GM18505 (cell line): Measurements from ENCODE around the gene LCMT2.

Source experiments
- ATAC-seq: cut with Tn5 transposase; IDR thresholded peaks from one replicate; pipeline ENCODE4 v1.9.1; 2021; ENCODE audit not compliant: unreplicated experiment
- POLR2A ChIP-seq: IDR thresholded peaks from 4 replicates; pipeline ENCODE4 v1.6.1; 2011; ENCODE audit warnings: borderline replicate concordance; ENCODE audit not compliant: insufficient read depth, insufficient read length; ENCODE audit errors: extremely low read depth

The LCMT2 gene

DNA sequence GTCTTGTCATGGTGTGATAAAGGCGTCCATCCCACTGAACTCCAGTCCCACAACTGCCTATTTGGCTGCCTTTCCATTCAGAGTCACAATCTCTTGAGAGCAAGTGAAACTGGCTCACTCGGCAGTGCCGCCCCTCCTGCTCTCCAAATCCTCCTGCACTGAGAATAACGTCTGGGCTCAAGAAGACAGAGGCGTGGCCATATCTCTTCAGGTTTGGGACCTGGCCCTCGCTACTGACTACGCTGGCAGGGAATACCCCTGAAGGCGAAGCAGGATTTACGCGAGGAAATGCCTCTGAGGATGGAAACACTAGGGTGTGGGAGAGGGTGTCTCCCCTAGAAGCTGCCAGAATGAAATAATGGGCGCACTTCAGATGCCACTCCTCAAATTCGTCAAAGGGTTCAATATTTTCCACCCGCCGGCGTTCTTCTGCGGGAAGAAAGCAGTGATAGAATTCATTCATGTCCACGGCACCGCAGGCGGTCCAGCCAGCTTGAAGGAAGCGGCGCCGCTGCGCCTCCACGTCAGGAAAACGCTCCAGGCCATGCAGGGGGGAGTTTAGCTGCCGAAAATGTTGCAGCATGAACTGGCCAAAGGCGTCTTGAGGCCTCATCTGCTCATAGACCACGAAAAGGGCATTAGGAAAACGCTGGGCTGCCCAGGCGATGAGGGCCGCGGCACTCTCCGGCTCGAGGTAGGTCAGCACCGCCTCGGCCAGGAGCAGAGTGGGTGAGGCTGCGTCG is 985 bp downstream of the LCMT2 start:
- no peak for TF ChIP-seq POLR2A
- ATAC-seq, result no peak

GRCh38 chr15:43325039-43325684 is 5.2 kb downstream of the LCMT2 start:
- no peak for ATAC-seq
- no peak for TF ChIP-seq POLR2A

GRCh38 chr15:43318990-43319771 is 11.2 kb downstream of the LCMT2 start:
- TF ChIP-seq POLR2A, result no peak
- ATAC-seq, result no peak

DNA sequence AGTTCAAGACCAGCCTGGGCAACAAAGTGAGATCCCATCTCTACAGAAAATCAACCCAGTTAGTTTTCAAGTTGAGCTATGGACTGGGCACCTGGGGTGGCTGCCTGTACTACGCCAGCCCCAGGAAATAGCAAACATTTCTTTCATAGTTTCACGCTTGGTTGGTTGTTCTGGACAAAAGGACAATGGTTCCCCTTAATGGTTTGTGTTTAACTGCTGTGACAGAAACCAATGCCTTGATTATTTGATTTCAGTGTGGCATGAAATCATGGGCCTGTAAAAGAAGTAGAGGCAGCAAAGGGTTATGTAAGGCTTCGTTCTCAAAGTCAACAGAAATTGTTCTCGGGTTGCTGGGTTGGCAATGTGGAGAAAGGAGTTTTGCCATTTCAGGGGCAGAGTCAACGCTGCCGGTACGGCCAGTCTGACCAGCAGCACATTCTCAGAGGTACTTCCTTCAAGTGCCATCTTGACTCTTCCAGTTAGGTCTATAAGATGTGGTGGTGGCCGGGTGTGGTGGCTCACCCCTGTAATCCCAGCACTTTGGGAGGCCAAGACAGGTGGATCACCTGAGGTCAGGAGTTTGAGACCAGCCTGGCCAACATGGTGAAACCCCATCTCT is 12.7 kb downstream of the LCMT2 start:
- no peak for TF ChIP-seq POLR2A
- ATAC-seq, result no peak

GRCh38 chr15:43316971-43317346 is 13.4 kb downstream of the LCMT2 start:
- no peak for ATAC-seq
- TF ChIP-seq POLR2A, result no peak

DNA sequence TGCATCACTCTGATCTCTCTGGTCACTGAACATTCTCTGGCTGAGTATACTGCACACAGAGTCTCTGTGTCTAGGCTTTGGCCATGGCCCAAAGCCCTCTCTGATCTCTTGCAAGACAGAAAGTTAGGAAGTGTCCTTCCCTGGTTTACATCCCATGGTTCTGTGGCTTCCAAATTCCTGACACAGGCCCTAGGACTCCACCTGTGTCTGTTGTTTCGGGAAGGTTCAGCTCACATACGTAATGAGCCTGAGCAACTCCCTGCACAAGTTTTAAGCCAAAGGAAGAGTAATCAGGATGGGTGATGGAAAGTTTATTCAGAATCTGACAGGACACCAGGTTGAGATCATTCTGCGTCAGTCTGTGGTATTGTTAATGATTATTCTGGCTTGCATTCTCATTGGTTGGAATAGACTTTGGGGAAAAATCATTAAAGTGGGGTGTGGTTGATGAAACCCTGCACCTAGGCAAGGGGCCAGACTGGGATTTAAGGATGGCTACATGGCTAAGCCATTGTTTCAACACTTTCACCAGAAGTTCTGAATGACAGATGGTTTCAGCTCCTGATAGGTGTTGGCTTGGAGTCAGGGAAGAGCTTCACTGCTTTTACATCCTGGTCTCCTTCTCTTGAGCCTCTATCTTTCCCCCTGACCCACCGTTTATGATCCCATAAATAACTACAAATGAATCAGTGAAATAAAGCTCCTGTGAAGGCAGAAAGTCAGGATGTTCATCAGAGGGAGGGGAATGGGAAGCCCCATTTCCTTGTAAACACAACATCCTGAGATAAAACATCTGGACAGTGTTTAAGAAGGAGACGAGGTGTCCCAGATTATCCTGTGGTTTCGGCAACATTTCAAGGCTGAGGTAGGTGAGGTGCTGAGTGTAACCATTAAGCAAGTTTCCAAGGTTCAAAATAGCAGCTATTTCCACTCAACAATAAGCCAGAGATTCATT is 14.1 kb downstream of the LCMT2 start:
- no peak for TF ChIP-seq POLR2A
- ATAC-seq, result no peak

- no peak for TF ChIP-seq POLR2A
- ATAC-seq, result no peak
Observed at GRCh38 chr15:43314171-43314570, 16.2 kb downstream of the LCMT2 start.

GRCh38 chr15:43312378-43312777 is 18.0 kb downstream of the LCMT2 start:
- TF ChIP-seq POLR2A, result no peak
- ATAC-seq, result no peak

- ATAC-seq, result no peak
- no peak for TF ChIP-seq POLR2A
Observed at GRCh38 chr15:43302205-43302817, 28.1 kb downstream of the LCMT2 start, which contains the start of gene TGM7. Gene TGM7 (minus strand): TSS chr15:43302255.

DNA sequence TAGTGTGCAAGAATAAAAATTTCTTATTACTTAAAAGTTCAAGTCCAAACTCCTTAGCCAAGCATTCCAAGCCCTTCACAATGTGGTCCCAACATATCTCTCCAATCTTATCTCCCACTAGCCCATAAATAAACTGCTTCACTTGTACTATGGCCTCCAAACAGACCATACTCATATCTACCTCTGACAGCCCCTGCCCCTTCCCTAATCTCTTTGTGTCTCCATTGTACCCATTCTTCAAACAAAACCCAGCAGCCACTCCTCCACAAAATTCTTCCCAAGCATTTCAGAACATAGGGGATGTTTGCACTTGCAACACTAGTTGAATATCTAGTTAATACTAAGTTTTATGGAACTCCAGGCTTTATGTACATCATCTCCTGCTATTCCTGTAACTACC is 30.5 kb downstream of the LCMT2 start:
- no peak for TF ChIP-seq POLR2A
- no peak for ATAC-seq

DNA sequence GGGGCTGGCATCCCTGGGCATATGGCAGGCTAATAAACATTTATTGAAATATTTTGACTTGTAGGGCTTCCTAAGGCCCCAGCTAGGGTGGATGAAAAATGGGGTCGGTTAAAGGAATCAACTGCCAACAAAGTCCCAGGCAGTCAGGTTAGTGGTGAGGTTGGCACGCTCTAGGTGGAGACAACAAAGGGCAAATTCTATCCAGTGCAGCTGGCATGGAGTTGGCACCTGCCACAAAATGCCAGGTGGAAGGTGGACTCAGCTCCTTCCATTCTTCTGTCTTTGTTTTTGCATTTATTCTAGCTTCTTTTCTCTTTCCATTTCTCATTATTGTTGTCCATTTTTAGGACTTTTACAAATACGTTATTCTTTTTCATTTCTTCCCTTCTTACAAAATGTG is 31.0 kb downstream of the LCMT2 start:
- ATAC-seq, result no peak
- TF ChIP-seq POLR2A, result no peak
